GM18505 (cell line): ENCODE measurements around the gene MED9.
"Not testable (repeated sequence)": the region's sequence is repeated elsewhere in the genome, so short reads cannot be mapped to it uniquely, and the experiment has no call there.

Experiments used
- ATAC-seq: cut with Tn5 transposase; IDR thresholded peaks from one replicate; pipeline ENCODE4 v1.9.1; 2021; ENCODE audit not compliant: unreplicated experiment
- POLR2A ChIP-seq: IDR thresholded peaks from 4 replicates; pipeline ENCODE4 v1.6.1; 2011; ENCODE audit warnings: borderline replicate concordance; ENCODE audit not compliant: insufficient read depth, insufficient read length; ENCODE audit errors: extremely low read depth

Gene MED9

DNA sequence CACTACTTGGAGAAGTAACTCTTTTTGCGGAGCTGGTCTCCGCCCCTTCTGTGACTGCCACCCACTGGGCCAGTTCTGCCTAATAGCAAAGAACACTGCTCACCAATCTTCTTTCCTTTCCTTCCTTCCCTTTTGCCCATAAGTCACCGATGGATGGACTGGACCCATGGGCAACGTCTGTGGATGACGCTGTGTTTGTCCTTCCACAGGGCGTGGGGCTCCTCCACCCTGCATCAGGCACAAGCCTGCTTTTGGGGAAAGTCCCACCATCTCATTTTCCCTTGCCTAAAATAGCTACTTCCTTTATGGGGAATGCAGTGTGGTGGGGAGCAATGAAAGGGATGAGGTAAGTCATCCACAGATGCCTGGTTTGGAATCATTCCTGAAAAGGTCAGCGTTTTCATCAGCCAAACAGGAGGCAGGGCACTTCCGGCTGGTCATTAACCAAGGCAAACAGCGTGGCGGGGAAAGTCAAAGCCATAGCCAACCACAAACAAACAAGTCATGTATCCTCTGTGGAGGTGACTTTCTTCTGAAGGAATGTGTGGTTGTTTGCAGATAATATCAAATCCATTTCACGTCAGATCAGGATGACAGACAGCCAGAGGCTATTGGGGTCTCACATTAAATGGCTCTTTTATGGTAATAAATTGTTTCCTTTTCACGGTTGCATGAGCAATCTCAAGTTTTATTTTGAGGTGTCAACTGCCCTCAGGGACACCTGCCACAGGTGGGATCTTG, 30.7 kb upstream of the MED9 start:
- ATAC-seq: no peak
- no peak for TF ChIP-seq POLR2A

DNA sequence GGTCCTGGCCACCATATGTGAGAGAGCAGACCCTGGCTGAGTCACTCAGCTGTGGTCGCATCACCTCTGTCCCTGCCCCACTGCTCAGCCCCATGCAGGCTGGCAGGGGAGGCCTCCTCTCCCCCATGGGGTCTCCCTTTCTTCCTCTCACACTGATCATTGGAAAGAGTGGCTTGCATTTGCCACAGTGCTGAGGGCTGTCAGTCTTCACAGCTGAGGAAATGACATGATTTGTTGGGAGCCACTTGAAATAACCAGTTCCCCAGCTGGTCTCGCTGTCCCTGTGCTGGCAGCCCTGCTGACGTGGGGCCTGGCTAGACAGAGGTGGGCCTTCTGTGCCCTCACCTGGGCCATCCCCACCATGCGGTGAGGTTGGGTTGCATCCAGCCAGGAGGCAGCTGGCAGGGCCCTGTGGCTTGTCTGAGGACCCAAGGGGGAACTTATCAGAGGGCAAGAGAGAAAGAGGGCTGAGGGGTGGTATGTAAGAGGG, 30.1 kb upstream of the MED9 start:
- TF ChIP-seq POLR2A: no peak
- ATAC-seq: no peak

DNA sequence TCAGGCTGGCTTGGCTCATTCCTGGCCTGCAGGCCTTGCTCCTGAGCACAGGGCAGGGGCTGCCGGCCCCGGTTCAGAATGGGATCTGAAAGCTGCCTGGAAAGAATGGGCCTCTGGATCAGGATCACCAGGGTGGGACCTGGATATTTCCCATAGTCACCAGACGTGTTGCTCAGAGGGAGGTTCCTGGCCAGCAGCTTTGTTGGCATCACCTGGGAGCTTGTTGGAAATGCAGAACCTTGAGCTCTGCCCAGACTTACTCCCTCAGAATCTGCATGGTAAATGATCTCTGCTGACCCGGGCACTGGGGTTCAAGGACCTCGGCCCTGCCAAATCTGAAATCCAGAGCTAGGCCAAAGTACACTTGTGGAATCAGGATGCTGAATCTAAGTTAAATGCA, 29.5 kb upstream of the MED9 start:
- no peak for ATAC-seq

DNA sequence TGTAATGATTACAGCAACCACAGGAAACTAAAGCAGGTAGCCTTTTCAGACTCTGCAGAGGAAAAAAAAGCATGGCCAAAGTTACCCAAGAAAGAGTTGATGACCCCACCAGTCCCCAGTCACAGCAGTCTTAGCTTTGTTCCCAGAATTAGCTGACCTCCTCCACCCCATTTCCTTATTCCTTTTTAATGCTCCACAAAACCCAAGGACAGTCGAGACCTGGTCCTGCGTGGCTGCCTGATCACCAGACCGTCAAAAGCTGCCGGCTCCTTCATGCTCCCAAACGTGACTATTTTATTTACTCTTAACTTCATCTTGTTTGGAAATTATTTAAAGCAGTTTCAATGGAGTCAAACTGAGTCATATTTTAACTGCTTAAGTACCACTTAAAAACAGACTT, 28.7 kb upstream of the MED9 start:
- ATAC-seq: no peak
- no peak for TF ChIP-seq POLR2A

More for the DNA sequence above, 29.5 kb upstream of the MED9 start:
- TF ChIP-seq POLR2A: no peak

DNA sequence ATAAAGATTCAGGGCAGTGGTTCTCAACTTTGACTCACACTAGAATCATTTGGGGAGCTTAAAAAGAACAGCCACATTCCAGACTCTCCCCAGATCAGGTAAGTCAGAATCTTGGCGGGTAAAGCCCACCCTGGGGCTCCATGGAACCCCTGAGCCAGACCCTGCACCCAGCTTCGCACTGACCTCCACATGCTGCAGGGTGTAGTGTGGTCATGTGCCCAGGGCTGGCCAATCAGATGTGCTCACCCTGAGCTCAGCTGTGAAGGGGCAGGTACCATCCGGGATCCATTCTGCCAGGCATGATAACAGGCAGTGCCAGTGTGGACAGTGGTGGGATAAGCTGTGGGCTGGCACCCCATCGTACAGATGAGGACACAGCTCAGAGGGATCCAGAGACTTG, 28.1 kb upstream of the MED9 start:
- no peak for TF ChIP-seq POLR2A
- ATAC-seq: no peak

DNA sequence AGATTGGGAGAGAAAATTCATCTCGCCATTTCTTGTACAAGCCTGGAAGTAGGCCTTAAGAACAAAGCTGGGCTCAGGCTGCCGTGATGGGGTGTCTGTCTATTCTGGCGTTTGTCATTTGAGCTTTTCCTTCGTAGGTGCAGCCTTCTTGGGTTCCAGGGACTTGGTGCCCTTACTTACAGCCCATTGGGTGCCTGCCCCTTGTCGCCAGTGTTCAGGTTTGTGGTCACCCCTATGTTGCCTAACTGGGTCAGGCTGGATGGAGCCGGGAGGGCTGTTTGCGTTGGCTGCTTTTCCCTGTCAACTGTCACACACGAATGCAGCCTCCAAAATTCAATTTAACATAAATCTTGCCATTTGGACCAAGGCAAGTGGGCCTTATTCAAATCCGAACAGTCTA, 23.7 kb upstream of the MED9 start:
- no peak for TF ChIP-seq POLR2A
- no peak for ATAC-seq

DNA sequence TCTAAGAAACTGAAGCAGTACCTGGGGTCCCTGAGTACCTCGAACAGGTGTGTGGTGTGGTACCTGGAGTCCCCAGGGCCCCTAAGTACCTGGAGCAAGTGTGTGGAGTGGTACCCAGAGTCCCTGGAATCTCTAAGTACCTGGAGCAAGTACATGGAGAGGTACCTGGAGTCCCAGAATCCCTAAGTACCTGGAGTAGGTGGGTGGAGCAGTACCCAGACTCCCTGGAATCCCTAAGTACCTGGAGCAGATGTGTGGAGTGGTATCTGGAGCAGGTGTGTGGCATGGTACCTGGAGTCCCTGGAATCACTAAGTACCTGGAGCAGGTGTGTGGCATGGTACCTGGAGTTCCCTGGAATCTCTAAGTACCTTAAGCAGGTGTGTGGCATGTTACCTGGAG, 22.5 kb upstream of the MED9 start:
- no peak for TF ChIP-seq POLR2A
- ATAC-seq: no peak

DNA sequence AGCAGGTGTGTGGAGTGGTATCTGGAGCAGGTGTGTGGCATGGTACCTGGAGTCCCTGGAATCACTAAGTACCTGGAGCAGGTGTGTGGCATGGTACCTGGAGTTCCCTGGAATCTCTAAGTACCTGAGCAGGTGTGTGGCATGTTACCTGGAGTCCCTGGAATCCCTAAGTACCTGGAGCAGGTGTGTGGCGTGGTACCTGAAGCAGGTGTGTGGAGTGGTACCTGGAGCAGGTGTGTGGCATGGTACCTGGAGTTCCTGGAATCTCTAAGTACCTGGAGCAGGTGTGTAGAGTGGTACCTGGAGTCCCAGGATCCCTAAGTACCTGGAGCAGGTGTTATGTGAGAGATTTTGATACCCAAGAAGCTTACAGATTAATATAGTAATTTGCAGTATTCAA, 22.1 kb upstream of the MED9 start:
- not testable (repeated sequence) for ATAC-seq

DNA sequence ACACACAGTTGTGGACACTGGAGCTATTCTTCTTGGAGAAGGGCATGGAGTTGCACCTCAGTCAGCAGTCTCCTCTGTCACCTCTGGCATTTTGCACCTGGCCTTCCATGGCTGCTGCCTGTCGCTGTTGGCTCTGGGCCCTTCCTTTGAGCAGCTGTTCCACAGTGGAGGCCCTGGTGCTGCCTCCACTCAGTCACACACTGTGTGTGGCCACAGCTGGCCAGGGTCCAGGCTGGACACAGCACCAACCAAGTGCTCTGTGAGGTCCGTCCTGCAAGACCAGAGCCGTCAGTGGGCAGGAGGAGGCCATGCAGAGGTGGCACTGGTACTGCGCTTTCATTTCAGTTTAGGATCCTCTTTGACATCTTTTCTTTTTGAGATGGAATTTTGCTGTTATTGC, 21.6 kb upstream of the MED9 start:
- no peak for TF ChIP-seq POLR2A

DNA sequence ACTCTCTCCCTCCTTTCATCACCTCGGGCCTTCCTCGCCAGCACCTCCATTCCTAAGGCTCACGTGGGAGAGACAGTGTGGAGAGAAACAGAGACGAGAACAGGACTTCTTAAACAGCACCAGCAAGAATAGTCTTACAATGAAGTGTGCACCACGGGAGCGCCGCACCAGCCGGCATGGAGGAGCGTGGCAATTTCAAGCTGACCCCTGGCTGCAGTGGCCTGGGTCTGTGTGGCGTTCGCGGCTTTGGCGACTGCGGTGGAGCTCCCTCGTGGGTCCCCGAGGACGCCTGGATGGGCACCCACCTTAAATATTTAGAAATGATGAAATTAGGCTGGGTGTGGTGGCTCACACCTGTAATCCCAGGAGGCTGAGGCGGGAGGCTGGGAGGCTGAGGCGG, 20.5 kb upstream of the MED9 start:
- TF ChIP-seq POLR2A: no peak
- ATAC-seq: no peak

More for the DNA sequence above, 21.6 kb upstream of the MED9 start:
- no peak for ATAC-seq

DNA sequence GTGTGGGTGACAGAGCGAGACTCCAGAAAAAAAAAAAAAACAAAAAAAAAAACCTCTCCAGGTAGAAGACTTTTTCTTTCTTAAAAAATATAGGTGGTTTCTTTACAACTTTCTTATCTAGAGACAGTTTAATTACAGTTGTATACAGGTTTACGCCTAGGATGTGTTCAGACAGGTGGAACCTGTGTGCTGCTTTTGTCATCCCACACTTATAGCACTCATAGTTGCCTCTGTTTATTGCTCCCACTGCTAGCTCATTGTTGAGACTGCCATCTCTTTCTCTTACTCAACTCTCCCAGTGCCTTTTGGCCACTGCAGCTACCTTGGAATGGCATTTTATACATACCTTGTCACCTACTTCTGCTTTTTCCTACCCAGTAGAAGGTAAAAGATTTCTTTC, 19.1 kb upstream of the MED9 start:
- ATAC-seq: no peak
- no peak for TF ChIP-seq POLR2A

DNA sequence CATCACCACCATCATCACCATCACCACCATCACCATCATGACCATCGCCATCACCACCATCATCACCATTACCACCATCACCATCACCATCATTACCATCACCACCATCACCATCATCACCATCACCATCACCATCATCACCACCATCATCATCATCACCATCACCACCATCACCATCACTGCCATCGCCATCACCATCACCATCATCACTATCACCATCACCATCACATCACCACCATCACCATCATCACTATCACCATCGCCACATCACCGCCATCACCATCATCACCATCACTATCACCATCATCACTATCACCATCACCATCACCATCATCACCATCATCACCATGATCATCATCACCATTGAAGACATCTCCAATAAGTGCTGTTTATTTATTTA, 16.8 kb upstream of the MED9 start:
- no peak for TF ChIP-seq POLR2A
- no peak for ATAC-seq

DNA sequence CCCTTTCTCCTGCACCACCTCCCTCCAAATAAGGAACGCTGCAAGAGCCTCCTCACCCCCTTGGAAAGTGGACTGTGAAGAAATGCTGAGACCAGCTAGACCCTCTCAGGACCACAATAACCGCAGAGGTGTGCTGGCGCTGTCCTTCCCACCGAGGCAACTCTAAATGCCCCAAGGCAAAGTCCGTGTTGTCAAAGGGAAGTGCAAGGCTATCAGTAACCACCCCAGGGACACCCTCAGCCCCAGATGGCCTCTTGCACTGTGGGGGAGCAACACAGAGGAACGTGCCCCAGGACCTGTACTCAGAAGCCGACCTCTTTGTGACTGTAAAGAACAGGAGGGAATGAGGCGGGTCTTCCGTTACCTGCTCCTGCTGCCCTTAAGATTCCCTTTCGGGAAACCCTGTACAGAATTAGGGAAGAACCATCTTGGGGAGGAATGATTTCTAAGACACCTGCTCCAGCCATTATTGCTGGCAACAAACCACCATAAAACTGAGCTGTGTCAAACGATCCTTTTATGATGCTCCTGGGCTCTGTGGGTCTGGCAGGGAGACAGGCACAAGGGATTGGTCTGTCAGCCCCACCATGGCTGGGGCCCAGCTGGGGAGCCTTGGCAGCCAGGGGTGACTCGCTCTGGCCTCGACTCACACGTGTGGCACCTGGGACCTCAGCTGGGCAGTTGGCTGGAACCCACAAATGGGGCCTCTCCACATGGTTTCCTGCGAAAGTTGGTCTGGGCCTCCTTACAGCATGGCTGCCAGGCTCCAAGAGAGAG, 14.6 kb upstream of the MED9 start:
- no peak for ATAC-seq
- no peak for TF ChIP-seq POLR2A

DNA sequence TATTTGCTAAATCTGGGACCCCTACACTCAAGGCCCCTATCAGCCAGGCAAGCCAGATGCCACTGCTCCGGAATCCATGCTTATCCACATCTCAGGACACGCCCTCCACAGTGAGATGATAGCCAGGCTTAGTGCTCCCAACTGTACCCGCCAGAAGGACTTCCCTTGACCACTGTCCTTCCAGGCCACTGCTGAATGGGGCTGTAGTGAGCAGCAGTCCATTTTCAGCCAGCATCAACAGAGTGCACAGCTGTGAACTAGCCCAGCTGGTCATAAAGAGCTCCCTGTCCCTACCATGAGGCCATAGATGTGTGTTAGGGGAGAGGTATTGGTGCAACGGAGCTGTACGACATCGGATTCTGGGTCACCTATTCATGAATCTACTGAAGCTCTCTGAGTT, 13.0 kb upstream of the MED9 start:
- no peak for ATAC-seq
- TF ChIP-seq POLR2A: no peak

DNA sequence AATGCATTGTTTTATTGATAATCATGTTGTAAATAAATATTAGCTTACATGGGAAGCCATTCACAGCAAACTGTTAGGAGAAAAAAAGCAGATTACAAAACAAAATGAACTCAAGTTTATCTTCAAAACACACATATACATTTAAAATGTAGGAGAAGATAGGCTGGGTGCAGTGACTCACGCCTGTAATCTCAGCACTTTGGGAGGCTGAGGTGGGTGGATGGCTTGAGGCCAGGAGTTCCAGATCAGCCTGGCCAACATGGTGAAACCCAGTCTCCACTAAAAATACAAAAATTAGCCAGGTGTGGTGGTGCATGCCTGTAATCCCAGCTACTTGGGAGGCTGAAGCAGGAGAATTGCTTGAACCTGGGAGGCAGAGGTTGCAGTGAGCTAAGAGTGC, 10.9 kb upstream of the MED9 start:
- not testable (repeated sequence) for ATAC-seq
